Iris pigment epithelial cell (primary cell): Measurements from ENCODE around the gene CARD8.

Experiments
- DNase-seq: peaks from one replicate; pipeline ENCODE4 v3.0.0-alpha.2; 2011; ENCODE audit warnings: low read depth

CARD8 gene

DNA sequence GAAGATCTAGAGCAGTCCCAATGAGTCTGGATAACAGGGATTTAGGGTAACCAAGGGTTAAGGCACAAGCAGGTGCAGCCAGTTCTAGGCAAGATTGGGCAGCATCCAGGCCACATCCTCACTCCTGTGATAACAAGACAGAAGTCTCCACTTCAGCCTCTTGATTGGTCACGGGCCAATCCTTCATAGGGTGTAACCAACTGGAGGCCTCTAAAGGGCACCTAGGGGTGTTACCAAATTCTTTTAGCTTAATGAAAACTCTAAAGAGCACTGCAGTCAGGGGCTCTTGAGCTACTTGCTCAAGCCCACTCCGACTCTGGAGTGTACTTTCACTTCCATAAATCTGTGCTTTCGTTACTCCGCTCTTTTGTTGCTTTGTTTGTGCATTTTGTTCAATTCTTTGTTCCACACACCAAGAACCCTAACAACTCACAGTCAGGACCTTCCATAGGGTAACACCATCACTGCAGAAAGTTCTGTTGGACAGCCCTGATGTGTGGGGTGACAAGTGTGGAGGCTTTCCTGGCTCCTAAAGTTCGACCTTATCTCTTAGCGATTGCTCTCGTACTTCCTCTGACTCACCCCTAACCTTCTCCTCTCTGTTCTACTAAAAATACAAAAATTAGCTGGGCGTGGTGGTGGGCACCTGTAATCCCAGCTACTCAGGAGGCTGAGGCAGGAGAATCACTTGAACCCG, 49.2 kb downstream of the CARD8 start:
- DNase-seq, result no peak

GRCh38 chr19:48203794-48204628, 51.7 kb downstream of the CARD8 start:
- peak; percentile 96 for DNase-seq

DNA sequence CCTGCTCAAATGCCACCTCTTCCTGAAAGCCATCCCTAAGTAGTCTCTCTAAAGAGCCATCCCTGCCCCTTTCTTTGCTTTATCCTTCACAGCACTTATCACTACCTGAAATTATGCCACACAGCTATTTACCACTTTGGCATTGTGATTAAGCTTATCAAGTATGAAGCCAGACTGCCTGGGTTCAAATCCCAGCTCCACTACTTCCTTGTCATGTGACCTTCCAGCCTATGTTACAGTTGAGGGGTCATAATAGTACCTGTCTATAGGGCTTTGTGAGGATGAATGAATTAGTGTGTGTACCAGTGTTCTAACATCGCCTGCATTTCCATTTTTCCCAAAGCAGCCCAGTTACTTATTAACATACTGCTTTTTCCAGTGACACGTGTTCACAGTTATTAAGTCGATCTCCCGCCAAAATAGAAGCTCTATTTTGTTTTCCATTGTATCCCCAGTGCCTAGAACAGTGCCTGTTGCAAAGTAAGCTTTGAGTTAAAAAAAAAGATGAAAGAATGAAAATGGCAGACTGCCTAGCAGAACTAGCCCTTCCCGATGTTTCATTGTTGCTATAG, 52.4 kb downstream of the CARD8 start:
- DNase-seq, result no peak

DNA sequence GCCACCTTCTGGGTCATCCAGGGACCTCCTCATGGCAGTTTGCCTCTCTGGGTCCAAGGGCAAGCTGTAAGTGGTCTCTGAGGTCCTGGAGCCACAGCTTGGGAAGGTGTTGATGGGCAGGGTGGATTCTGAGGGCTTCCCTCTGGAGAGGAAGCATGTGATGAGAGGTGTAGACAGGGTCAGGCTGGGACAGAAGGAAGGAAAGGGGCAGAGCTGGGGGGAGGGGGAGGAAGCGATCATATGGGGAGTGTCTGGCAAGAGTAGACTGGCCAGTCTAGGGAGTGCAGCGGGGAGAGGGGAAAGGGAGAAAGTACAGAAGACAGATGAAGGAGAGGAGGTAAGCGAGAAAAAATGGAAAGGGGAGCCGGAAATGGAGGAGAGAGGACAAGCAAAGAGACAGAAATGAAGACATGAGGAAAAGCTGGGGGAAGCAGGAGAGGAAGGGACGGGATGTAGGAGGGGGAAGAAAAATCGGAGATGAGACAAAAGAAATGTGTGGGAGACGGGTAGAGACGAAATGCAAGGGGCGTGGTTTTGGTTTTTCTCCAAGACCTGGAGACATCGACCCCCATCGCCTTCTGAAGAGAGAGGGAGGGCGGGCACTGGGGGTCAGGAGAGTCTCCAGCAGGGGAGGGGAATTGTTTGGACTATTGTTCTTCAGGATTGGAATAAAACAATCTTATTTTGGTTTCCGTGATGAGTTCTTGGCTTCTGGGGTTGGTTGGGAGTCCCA, 58.6 kb downstream of the CARD8 start:
- DNase-seq, result no peak

DNA sequence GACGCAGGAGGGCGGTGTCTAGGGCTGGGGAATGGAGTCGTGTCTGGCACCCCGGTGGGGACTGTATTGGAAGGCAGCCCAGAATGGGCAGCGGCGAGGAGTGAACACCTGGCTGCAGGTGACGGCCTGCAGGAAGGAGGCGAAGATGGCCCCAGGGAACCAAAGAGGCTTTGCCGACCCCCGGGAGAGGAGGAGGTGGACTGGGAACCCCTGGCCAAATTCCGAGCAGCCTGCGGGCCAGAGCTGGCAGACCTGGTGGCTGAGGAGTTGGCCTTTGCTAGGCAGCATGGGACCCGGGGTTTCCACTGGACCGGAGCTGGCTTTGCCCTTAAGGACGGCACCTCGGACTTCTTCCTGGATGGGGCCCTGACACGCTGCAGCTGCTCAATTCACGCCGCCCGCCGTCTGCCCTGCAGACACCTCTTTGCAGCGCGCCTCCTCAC, 59.4 kb downstream of the CARD8 start:
- DNase-seq, result no peak

- DNase-seq, result no peak
These were observed 60.6 kb downstream of the CARD8 start for GRCh38 chr19:48194844-48195830.

- no peak for DNase-seq
These were observed 61.5 kb downstream of the CARD8 start for GRCh38 chr19:48194041-48194843.

DNA sequence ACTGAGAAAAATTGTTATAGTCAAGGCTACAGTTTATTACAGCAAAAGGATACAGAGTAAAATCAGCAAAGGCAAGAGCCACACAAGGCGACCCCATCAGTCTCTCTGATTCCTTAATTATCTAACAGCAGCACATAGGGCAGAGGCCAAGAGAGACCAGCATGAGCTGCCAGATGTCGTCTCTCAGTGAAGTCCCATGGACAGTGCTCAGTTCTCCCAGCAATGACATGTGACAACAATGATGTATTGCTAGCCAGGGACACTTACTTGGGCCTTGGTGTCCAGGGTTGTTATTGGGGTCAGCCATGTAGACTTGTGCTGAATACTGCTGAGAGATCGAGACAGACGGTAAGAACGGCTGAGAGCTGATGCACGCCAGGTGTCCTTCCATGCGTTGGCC, 63.0 kb downstream of the CARD8 start:
- no peak for DNase-seq

- DNase-seq, result no peak
These were observed 64.8 kb downstream of the CARD8 start for GRCh38 chr19:48190885-48191284.

DNA sequence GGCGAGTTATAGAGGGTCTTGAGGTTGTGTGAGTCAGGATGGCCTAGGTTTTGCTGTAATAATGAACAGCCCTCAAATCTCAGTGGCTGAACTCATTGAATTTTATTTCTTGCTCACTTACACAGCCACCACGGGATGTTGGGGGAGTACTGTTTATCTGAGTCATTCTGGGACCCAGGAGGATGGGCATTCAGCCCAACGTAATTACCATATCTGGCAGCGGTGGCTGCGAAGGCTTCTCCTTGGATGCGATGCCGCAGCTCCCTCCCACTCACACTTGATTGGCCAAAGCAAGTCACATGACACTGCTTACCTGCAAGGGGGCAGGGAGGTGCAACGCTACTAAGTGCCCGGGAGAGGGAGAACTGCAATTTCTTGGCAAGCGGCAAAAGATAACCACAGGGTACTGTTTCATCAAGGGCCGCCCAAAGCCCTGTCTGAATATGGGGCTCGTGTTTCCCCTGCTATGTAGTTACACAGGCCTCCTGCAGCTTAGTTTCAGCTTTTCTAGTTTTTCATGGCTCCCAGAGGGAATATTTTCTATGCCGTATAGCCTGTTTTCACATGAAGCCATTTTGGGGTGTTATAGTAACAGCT, 65.3 kb downstream of the CARD8 start:
- peak; percentile 70 for DNase-seq

GRCh38 chr19:48186541-48186991, 69.1 kb downstream of the CARD8 start:
- no peak for DNase-seq

DNA sequence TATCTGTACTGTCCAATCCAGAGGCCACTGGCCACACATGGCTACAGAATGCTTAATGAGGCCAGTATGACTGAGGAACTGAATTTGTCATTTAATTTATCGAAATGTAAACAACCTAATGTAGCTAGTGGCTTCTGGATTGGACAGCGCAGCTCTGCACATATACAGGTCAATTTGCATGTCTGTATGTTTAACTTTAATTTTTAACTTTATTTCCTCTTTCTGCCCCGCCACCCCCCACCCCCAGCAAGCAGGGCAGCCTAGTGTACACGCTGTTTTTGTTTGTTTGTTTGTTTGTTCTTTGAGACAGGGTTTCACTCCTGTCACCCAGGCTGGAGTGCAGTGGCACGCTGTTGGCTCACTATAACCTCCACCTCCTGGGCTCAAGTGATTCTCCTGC, 69.7 kb downstream of the CARD8 start:
- no peak for DNase-seq

- no peak for DNase-seq
These were observed 72.4 kb downstream of the CARD8 start for GRCh38 chr19:48183356-48183755.

DNA sequence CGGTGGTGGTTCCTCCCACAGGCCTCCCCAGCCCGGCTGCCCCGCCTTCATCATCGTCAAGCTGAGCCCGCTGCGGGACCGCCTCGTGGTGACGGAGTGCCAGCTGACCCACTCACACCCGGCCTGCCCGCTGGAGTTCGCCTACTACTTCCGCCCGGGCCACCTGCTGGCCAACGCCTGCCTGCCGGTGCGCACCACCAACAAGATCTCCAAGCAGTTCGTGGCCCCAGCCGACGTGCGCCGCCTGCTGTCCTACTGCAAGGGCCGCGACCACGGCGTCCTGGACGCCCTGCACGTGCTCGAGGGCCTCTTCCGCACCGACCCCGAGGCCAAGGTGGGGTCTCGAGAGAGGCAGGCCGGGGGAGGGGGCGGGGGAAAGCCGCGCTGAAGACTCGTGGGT, 73.3 kb downstream of the CARD8 start:
- no peak for DNase-seq

- DNase-seq, result no peak
These were observed 74.2 kb downstream of the CARD8 start for GRCh38 chr19:48181505-48181904.

DNA sequence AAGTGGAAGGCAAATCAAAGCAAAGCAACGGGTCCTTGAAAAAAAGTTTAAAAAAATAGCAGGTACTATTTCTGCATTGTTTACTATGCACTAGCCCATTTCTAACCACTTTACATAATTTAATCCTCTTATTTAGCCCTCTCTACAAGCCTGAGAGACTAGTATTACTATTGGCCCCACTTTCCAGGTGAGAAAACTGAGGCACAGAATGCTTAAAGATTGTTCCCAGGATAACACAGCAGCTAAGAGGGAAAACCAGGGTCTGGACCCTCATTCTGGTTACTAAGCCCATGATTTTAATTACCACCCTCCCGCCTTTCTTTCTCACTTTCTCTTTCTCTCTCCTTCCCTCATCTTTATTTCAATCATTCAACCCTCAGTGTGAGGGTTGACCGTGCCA, 79.5 kb downstream of the CARD8 start:
- DNase-seq, result no peak

- no peak for DNase-seq
These were observed 80.1 kb downstream of the CARD8 start for GRCh38 chr19:48175578-48175977.

DNA sequence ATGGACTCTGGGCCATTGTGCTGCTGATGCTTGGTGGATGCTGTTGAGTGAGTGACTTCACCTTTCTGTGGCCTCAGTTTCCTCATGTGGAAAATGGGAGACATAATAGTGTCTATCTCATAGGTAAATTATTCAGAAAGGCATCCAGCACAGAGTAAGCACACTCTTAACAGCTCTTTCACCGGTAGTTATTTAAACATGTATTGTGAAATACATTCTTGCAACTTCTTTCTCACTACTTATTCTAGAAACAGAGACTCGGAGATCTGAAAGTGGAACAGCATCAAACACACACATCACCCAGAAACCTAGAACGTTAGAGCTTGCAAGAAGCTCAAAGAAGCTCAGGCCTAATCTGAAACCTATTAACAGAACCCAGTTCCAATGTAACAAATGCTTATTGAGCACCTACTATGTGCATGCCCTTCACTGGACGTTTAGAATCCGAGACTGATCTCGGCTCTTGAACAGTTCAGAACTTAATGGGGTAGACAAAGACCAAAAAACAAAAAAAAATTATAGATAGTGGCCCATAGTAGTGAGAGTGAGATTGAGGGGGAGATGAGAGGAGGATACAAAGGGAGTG, 81.2 kb downstream of the CARD8 start:
- no peak for DNase-seq

GRCh38 chr19:48171710-48172109, 84.0 kb downstream of the CARD8 start:
- no peak for DNase-seq
